ENCODE measurements around the gene COL20A1.

DNA sequence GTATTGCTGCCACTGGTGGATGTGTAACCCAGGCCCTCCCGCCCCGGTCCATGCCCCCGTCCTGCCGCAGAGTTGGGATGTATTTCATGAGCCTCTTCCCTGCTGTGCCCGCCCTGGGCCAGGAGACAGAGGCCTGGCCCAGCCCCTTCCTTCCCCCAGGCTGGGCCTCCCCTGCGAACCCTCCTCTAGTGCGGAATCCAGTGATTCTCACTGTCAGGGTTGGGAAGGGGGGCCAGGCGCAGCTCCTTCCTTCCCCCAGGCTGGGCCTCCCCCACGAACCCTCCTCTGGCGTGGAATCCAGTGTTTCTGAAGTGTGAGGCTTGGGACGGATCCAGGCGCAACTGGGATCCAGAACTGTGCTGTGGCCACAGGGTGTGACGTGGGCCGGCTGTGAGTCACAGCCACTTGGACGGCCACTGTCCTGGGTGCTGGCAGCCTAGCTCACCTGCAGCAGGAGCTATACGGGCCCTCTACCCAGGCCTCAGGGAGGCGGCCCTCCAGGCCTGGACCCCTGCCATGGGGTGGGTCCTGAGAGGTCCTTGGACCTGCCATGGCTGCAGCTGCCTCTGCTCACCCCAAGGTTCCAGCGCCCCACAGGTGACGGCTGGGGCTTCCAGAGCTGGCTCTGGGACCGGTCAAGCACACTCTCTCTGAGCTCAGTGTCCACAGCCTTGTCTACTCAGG lies 28.3 kb downstream of the COL20A1 start:
- TF ChIP-seq POLR2A (IDR thresholded peaks at IDR 0.05): no peak
- TF ChIP-seq, protein P1, sequence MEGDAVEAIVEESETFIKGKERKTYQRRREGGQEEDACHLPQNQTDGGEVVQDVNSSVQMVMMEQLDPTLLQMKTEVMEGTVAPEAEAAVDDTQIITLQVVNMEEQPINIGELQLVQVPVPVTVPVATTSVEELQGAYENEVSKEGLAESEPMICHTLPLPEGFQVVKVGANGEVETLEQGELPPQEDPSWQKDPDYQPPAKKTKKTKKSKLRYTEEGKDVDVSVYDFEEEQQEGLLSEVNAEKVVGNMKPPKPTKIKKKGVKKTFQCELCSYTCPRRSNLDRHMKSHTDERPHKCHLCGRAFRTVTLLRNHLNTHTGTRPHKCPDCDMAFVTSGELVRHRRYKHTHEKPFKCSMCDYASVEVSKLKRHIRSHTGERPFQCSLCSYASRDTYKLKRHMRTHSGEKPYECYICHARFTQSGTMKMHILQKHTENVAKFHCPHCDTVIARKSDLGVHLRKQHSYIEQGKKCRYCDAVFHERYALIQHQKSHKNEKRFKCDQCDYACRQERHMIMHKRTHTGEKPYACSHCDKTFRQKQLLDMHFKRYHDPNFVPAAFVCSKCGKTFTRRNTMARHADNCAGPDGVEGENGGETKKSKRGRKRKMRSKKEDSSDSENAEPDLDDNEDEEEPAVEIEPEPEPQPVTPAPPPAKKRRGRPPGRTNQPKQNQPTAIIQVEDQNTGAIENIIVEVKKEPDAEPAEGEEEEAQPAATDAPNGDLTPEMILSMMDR (IDR thresholded peaks at IDR 0.05): no peak
